Measurements from ENCODE around the gene ESM1.

DNA sequence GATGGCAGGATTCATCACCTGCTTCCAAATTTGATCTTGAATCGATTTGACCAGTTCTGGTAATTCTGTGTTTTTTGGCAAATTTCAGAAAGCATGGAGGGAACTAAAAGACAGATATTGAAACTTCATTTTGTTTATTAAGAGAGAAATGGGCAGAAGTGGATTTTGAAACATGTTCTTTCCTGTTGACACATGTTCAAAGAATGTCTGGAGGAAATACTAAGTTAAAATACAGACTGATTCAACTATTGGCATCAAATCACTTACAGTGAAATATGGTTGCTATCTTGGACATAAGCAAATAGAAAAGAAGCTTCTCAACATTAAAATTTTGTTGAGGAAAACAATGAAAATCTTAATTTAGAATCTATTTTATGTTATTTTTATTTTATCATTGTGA is 19.3 kb upstream of the ESM1 start:
- TF ChIP-seq, protein P1, sequence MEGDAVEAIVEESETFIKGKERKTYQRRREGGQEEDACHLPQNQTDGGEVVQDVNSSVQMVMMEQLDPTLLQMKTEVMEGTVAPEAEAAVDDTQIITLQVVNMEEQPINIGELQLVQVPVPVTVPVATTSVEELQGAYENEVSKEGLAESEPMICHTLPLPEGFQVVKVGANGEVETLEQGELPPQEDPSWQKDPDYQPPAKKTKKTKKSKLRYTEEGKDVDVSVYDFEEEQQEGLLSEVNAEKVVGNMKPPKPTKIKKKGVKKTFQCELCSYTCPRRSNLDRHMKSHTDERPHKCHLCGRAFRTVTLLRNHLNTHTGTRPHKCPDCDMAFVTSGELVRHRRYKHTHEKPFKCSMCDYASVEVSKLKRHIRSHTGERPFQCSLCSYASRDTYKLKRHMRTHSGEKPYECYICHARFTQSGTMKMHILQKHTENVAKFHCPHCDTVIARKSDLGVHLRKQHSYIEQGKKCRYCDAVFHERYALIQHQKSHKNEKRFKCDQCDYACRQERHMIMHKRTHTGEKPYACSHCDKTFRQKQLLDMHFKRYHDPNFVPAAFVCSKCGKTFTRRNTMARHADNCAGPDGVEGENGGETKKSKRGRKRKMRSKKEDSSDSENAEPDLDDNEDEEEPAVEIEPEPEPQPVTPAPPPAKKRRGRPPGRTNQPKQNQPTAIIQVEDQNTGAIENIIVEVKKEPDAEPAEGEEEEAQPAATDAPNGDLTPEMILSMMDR (IDR thresholded peaks at IDR 0.05), result no peak
- no peak for TF ChIP-seq POLR2A (IDR thresholded peaks at IDR 0.05)
- TF ChIP-seq POLR2AphosphoS5 (IDR thresholded peaks at IDR 0.05; ENCODE audit: insufficient read depth in 1 of 2, low read depth in 1 of 2), result no peak
